ENCODE results near the gene NDUFS6.

Gene NDUFS6

GRCh38 chr5:1763548-1763911 lies 37.7 kb upstream of the NDUFS6 start:
- Histone ChIP-seq H3K9me3 (replicated peaks in 1 of 2; ENCODE audit: control insufficient read depth in 2 of 2, insufficient read depth in 1 of 2, low read depth in 1 of 2, low read length in 2 of 2) (peaks cover 5% of the 10 kb centered on the region in 2 donors), H2BK5ac (ENCODE audit: low read length) (no peak overlapping the region), H3K9ac (ENCODE audit: low read depth, low read length, poor library complexity) (no peak overlapping the region), H4K91ac (ENCODE audit: low read depth, low read length, poor library complexity) (no peak overlapping the region), H2AK5ac (ENCODE audit: low read depth, low read length) (no peak overlapping the region), H2AFZ (ENCODE audit: low read length) (peak overlapping the region; percentile 86), H4K8ac (ENCODE audit: low read depth, low read length) (no peak overlapping the region), H3K4ac (ENCODE audit: low read length) (no peak overlapping the region), H3K23ac (ENCODE audit: low read depth, low read length, poor library complexity) (peak overlapping the region; percentile 20), H3K36me3 (replicated peaks in 1 of 2; ENCODE audit: control insufficient read depth in 2 of 2, insufficient read depth in 2 of 2, low read length in 2 of 2) (no peaks in the 10 kb centered on the region), H3K4me1 (ENCODE audit: control insufficient read depth in 2 of 2, insufficient read depth in 1 of 2, low read depth in 1 of 2, low read length in 2 of 2) (peaks cover 6 to 14% of the 10 kb centered on the region in 2 donors), H2BK12ac (ENCODE audit: low read length) (no peak overlapping the region), H3K14ac (ENCODE audit: low read length) (no peak overlapping the region), H3K79me1 (ENCODE audit: low read depth, low read length) (no peaks in the 10 kb centered on the region), H3K4me3 (ENCODE audit: low read length in 2 of 2) (no peak overlapping the region), H2BK120ac (ENCODE audit: low read depth, low read length) (no peak overlapping the region), H3K4me2 (ENCODE audit: insufficient read depth, low read length, poor library complexity, severe bottlenecking) (no peak overlapping the region), H3K18ac (ENCODE audit: low read length) (peak overlapping the region; percentile 11), H3K27ac (replicated peaks; ENCODE audit: low read length) (no peak overlapping the region), H3K27me3 (ENCODE audit: control insufficient read depth in 3 of 3, insufficient read depth in 3 of 3, low read depth in 1 of 3, low read length in 3 of 3) (no peaks in the 10 kb centered on the region), H2BK15ac (ENCODE audit: low read length) (no peak overlapping the region)
- no CpG with 5 or more reads among the region's 15 CpGs for WGBS, 2 donors (ENCODE audit: extremely low coverage in 2 of 2, insufficient read length in 2 of 2, insufficient replicate concordance in 1 of 2)
- peak; percentile 18 for DNase-seq (ENCODE audit: low spot score)

- WGBS, 2 donors (ENCODE audit: extremely low coverage in 2 of 2, insufficient read length in 2 of 2, insufficient replicate concordance in 1 of 2): no CpG with 5 or more reads among the region's 32 CpGs
- H3K4ac ChIP-seq (ENCODE audit: low read length): no peak overlapping the region
- peak overlapping the region; percentile 2 for H2AK5ac ChIP-seq (ENCODE audit: low read depth, low read length)
- H3K27ac ChIP-seq (replicated peaks; ENCODE audit: low read length): no peak overlapping the region
- H2BK12ac ChIP-seq (ENCODE audit: low read length): peak overlapping the region; percentile 18
- H2BK15ac ChIP-seq (ENCODE audit: low read length): no peak overlapping the region
- H2BK120ac ChIP-seq (ENCODE audit: low read depth, low read length): no peak overlapping the region
- no peak overlapping the region for H3K9ac ChIP-seq (ENCODE audit: low read depth, low read length, poor library complexity)
- no peaks in the 10 kb centered on the region for H3K27me3 ChIP-seq (ENCODE audit: control insufficient read depth in 3 of 3, insufficient read depth in 3 of 3, low read depth in 1 of 3, low read length in 3 of 3)
- H3K36me3 ChIP-seq (replicated peaks in 1 of 2; ENCODE audit: control insufficient read depth in 2 of 2, insufficient read depth in 2 of 2, low read length in 2 of 2): no peaks in the 10 kb centered on the region
- peak overlapping the region; percentile 29 for H3K18ac ChIP-seq (ENCODE audit: low read length)
- H3K4me2 ChIP-seq (ENCODE audit: insufficient read depth, low read length, poor library complexity, severe bottlenecking): no peak overlapping the region
- H2BK5ac ChIP-seq (ENCODE audit: low read length): no peak overlapping the region
- no peak overlapping the region for H4K8ac ChIP-seq (ENCODE audit: low read depth, low read length)
- H4K91ac ChIP-seq (ENCODE audit: low read depth, low read length, poor library complexity): no peak overlapping the region
- H3K9me3 ChIP-seq (replicated peaks in 1 of 2; ENCODE audit: control insufficient read depth in 2 of 2, insufficient read depth in 1 of 2, low read depth in 1 of 2, low read length in 2 of 2): peaks cover under 1 to 5% of the 10 kb centered on the region in 2 donors
- peak overlapping the region; percentile 86 for H2AFZ ChIP-seq (ENCODE audit: low read length)
- no peak overlapping the region for H3K14ac ChIP-seq (ENCODE audit: low read length)
- H3K23ac ChIP-seq (ENCODE audit: low read depth, low read length, poor library complexity): no peak overlapping the region
- peaks cover 6 to 16% of the 10 kb centered on the region in 2 donors for H3K4me1 ChIP-seq (ENCODE audit: control insufficient read depth in 2 of 2, insufficient read depth in 1 of 2, low read depth in 1 of 2, low read length in 2 of 2)
- no peak overlapping the region for H3K4me3 ChIP-seq (ENCODE audit: low read length in 2 of 2)
- H3K79me1 ChIP-seq (ENCODE audit: low read depth, low read length): no peaks in the 10 kb centered on the region
- no peak for DNase-seq (ENCODE audit: low spot score)
Observed at GRCh38 chr5:1763960-1764605, 37.1 kb upstream of the NDUFS6 start.

GRCh38 chr5:1764606-1764960 lies 36.6 kb upstream of the NDUFS6 start:
- no peak overlapping the region for H2BK120ac ChIP-seq (ENCODE audit: low read depth, low read length)
- WGBS, 2 donors (ENCODE audit: extremely low coverage in 2 of 2, insufficient read length in 2 of 2, insufficient replicate concordance in 1 of 2): no CpG with 5 or more reads among the region's 11 CpGs

GRCh38 chr5:1765141-1765879 lies 35.9 kb upstream of the NDUFS6 start:
- H3K14ac ChIP-seq (ENCODE audit: low read length): no peak overlapping the region
- no peaks in the 10 kb centered on the region for H3K36me3 ChIP-seq (replicated peaks in 1 of 2; ENCODE audit: control insufficient read depth in 2 of 2, insufficient read depth in 2 of 2, low read length in 2 of 2)
- no peak overlapping the region for H3K9ac ChIP-seq (ENCODE audit: low read depth, low read length, poor library complexity)
- no peak overlapping the region for H3K23ac ChIP-seq (ENCODE audit: low read depth, low read length, poor library complexity)
- no peaks in the 10 kb centered on the region for H3K79me1 ChIP-seq (ENCODE audit: low read depth, low read length)
- no CpG with 5 or more reads among the region's 15 CpGs for WGBS, 2 donors (ENCODE audit: extremely low coverage in 2 of 2, insufficient read length in 2 of 2, insufficient replicate concordance in 1 of 2)
- H2BK120ac ChIP-seq (ENCODE audit: low read depth, low read length): no peak overlapping the region
- H2BK15ac ChIP-seq (ENCODE audit: low read length): no peak overlapping the region
- H3K27me3 ChIP-seq (ENCODE audit: control insufficient read depth in 3 of 3, insufficient read depth in 3 of 3, low read depth in 1 of 3, low read length in 3 of 3): no peaks in the 10 kb centered on the region
- no peak overlapping the region for H3K27ac ChIP-seq (replicated peaks; ENCODE audit: low read length)
- H3K4me2 ChIP-seq (ENCODE audit: insufficient read depth, low read length, poor library complexity, severe bottlenecking): no peak overlapping the region
- H4K8ac ChIP-seq (ENCODE audit: low read depth, low read length): no peak overlapping the region
- no peak overlapping the region for H2BK5ac ChIP-seq (ENCODE audit: low read length)
- H3K4me3 ChIP-seq (ENCODE audit: low read length in 2 of 2): no peak overlapping the region
- H4K91ac ChIP-seq (ENCODE audit: low read depth, low read length, poor library complexity): no peak overlapping the region
- H3K4ac ChIP-seq (ENCODE audit: low read length): no peak overlapping the region
- no peak overlapping the region for H2AK5ac ChIP-seq (ENCODE audit: low read depth, low read length)
- peaks cover 6 to 16% of the 10 kb centered on the region in 2 donors for H3K4me1 ChIP-seq (ENCODE audit: control insufficient read depth in 2 of 2, insufficient read depth in 1 of 2, low read depth in 1 of 2, low read length in 2 of 2)
- no peak overlapping the region for H2BK12ac ChIP-seq (ENCODE audit: low read length)
- no peak overlapping the region for H2AFZ ChIP-seq (ENCODE audit: low read length)
- no peak overlapping the region for H3K18ac ChIP-seq (ENCODE audit: low read length)
- DNase-seq (ENCODE audit: low spot score): no peak
- H3K9me3 ChIP-seq (replicated peaks in 1 of 2; ENCODE audit: control insufficient read depth in 2 of 2, insufficient read depth in 1 of 2, low read depth in 1 of 2, low read length in 2 of 2): peaks cover 2 to 12% of the 10 kb centered on the region in 2 donors

More at GRCh38 chr5:1764606-1764960, 36.6 kb upstream of the NDUFS6 start:
- Histone ChIP-seq H3K79me1 (ENCODE audit: low read depth, low read length) (no peaks in the 10 kb centered on the region), H3K9ac (ENCODE audit: low read depth, low read length, poor library complexity) (no peak overlapping the region), H4K8ac (ENCODE audit: low read depth, low read length) (no peak overlapping the region), H3K4ac (ENCODE audit: low read length) (no peak overlapping the region), H3K27me3 (ENCODE audit: control insufficient read depth in 3 of 3, insufficient read depth in 3 of 3, low read depth in 1 of 3, low read length in 3 of 3) (no peaks in the 10 kb centered on the region), H3K36me3 (replicated peaks in 1 of 2; ENCODE audit: control insufficient read depth in 2 of 2, insufficient read depth in 2 of 2, low read length in 2 of 2) (no peaks in the 10 kb centered on the region), H3K18ac (ENCODE audit: low read length) (no peak overlapping the region), H2AFZ (ENCODE audit: low read length) (peak overlapping the region; percentile 86), H2BK5ac (ENCODE audit: low read length) (no peak overlapping the region), H3K27ac (replicated peaks; ENCODE audit: low read length) (no peak overlapping the region), H3K14ac (ENCODE audit: low read length) (no peak overlapping the region), H2BK12ac (ENCODE audit: low read length) (no peak overlapping the region), H2AK5ac (ENCODE audit: low read depth, low read length) (peak overlapping the region; percentile 2), H3K23ac (ENCODE audit: low read depth, low read length, poor library complexity) (no peak overlapping the region), H3K4me3 (ENCODE audit: low read length in 2 of 2) (no peak overlapping the region), H3K9me3 (replicated peaks in 1 of 2; ENCODE audit: control insufficient read depth in 2 of 2, insufficient read depth in 1 of 2, low read depth in 1 of 2, low read length in 2 of 2) (peaks cover 2 to 5% of the 10 kb centered on the region in 2 donors), H3K4me1 (ENCODE audit: control insufficient read depth in 2 of 2, insufficient read depth in 1 of 2, low read depth in 1 of 2, low read length in 2 of 2) (peaks cover 6 to 16% of the 10 kb centered on the region in 2 donors), H3K4me2 (ENCODE audit: insufficient read depth, low read length, poor library complexity, severe bottlenecking) (no peak overlapping the region), H2BK15ac (ENCODE audit: low read length) (no peak overlapping the region), H4K91ac (ENCODE audit: low read depth, low read length, poor library complexity) (no peak overlapping the region)
- DNase-seq (ENCODE audit: low spot score): no peak
